Activated T-helper 1 cell treated with Interleukin-2 at 50 U/mL for 16 hours (primary cell): ENCODE data around the gene GLIPR2.
"Not testable (repeated sequence)": the region's sequence is repeated elsewhere in the genome, so short reads cannot be mapped to it uniquely, and the experiment has no call there.

Experiments used
- DNase-seq: peaks from one replicate; pipeline ENCODE4 v3.0.0-alpha.2; 2020; ENCODE audit warnings: low read depth

GLIPR2 gene

GRCh38 chr9:36144309-36145232 lies 8.0 kb downstream of the GLIPR2 start:
- no peak for DNase-seq

GRCh38 chr9:36145970-36146369 lies 9.4 kb downstream of the GLIPR2 start:
- no peak for DNase-seq

DNA sequence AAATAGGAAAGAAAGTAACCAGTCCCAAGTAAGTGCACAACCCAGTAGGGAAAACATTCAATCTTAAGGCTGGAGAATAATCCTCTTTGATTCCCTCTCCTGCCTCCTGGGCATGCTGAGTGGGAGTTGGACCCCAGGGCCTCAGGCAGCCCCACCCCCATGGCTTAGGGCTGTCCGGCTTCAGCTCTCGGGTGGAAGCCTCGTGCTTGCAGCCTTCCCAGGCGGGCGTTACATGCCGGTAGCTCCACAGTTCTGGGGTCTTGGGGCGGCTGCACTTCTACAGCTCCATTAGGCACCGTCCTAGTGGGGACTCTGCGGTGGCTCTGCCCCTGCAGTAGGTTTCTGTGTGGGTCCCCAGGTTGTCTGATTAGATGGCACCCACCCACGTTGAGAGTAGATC lies 10.1 kb downstream of the GLIPR2 start:
- DNase-seq, result no peak

GRCh38 chr9:36147441-36148175 lies 11.1 kb downstream of the GLIPR2 start:
- no peak for DNase-seq

GRCh38 chr9:36148311-36149051 lies 11.9 kb downstream of the GLIPR2 start:
- peak; percentile 61 for DNase-seq

DNA sequence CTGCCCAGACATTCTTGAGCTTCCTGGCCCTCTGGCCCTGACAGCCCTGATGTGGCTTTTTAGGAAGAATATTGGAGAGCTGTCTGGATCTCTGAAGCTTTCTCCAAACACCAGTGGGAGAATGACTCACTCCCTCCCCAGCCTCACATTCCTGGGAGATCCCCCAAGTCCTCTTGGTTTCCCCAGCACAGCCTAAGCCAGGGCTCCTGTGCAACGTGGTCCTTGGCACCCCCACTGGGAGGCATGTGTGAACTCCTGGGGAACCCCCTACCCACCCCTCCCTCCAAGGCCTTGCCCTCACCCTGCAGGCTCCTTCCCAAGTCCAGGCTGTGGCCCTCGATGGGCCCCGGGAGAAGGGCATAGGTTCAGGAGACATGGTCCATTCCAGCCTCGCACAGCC lies 12.7 kb downstream of the GLIPR2 start:
- DNase-seq, result no peak

- no peak for DNase-seq
Measured at GRCh38 chr9:36150574-36151315, 14.2 kb downstream of the GLIPR2 start.

DNA sequence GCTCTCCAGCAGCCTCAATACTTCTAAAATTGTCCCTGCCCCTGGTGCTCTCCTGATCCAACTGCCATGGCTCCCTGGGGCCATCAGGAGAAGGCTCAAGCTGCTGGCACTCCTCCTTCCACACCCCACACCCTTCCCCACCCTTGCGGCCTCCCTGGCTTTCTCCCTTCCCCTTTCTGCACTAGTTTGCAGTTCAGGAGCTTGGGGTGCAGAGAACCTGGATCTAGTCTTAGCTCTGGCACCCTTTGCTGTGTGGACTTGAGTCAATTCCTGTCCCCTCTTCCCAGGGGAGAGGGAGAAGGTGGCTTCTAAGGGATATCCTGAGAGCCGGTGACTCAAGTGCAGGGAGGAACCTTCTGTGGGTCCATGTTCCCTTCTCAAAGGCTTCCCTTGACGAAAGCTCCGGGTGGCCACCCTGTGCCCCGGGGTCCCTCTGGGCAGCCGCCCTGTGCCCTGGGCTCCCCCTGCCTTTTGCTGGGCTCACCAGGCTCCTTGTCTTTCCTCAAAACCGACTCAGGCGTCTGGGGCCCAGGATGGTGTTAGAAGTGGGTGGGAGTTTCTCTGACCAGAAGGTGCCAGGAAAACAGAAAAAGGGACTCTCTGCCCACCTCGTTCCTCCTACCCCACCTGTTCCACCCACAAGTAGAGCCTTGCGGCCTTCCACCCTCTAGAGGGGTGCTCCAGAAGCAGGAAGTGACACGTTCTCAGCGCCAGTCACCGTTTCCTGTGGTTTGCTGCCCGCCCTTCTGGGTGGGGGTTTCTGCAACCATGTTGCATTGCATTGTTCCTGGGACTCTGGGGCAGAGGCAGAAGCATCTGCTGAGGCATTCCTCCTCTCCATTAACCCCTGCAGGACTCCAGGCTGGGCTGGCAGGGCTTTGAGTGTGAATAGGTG lies 15.0 kb downstream of the GLIPR2 start:
- peak; percentile 78 for DNase-seq

DNA sequence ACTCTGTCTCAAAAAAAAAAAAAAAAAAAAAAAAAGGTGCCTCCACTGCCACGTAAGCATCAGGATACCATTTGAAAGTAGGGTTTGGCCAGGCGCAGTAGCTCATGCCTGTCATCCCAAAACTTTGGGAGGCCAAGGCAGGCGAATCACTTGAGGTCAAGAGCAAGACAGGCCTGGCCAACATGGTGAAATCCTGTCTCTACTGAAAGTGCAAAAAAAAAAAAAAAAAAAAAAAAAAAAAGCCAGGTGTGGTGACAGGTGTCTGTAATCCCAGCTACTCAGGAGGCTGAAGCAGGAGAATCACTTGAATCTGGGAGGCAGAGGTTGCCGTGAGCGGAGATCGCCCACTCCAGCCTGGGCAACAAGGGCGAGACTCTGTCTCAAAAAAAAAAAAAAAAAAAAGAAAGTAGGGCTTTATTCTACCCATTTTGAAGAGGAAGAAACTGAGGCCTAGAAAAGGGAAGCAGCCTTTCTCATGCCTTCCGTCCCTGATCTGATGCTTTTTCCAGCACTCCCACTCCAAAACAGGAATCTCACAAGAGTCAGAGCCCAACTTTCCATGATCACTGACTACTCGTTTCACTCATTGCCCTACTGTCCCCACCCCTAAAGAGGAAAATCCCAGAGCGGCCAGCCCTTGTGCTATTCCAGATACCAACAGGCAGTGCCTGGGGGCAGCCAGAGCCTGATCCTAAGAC lies 16.4 kb downstream of the GLIPR2 start:
- no peak for DNase-seq

GRCh38 chr9:36153746-36154145 lies 17.2 kb downstream of the GLIPR2 start:
- no peak for DNase-seq

DNA sequence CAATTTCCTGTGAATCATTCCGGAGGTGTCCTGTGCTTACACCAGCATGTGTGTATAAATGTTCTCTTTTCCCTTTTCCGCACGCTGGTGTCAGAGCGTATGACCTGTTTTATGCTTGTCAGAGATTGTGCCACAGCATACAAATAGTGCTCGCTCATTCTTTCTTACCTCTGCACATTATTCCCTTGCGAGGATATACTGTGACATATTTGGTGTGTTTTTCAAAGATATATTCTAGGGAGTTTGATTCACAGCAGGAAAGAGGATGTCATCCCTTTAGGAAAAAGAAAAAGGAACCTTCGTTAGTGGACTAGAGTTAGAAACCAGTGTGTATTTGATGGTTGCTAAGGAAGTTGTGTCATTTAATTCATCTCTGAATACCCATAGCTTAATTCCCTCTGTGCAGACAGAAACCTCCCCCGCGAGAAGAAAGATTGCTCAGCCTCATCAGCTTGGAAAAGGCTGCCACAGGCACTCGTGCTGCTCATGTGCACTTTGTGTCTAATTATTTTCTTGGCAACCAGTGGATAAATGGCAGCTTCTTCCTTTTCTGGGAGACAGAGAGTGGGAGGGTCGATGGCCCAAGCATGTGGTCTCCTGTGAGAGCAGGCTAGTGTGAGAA lies 17.9 kb downstream of the GLIPR2 start:
- no peak for DNase-seq

- DNase-seq, result no peak
Measured at GRCh38 chr9:36156116-36156515, 19.6 kb downstream of the GLIPR2 start.

GRCh38 chr9:36158122-36158521 lies 21.6 kb downstream of the GLIPR2 start:
- no peak for DNase-seq

DNA sequence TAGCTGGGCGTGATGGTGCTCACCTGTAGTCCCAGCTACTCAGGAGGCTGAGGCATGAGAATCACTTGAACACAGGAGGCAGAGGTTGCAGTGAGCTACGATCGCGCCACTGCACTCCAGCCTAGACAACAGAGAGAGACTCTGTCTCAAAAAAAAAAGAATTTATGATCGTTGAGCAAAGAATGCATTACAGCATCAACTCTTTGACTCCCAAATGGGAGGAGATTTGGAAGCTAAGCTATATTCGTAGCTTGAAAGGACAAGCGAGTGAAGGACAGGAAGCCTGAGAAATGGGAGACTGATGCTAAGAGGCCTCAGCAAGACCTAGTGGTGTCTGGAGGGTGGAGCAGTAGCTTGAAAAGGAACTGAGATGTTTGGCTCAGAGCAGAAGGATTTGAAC lies 22.4 kb downstream of the GLIPR2 start:
- no peak for DNase-seq

- DNase-seq, result not testable (repeated sequence)
Measured at GRCh38 chr9:36159509-36159908, 23.0 kb downstream of the GLIPR2 start.

- not testable (repeated sequence) for DNase-seq
Measured at GRCh38 chr9:36160126-36160525, 23.6 kb downstream of the GLIPR2 start.

DNA sequence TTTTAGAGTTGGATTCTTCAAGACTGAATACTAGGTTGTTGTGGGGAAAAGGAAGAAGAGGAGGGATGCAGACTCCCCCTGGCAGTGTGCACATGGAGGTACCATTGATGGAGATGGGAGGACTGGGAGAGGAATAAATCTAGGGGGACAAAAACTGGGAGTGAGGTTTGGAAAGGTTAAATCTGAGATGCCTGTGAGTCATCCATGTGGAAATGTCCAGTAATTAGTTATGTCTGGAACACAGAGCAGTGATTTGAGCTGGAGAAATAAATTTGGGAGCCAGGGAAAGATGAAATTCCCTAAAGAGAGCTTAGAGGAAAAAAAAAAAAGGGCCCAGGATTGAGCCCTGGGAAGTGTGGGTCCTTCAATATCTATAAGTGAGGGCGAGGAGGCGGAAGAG lies 24.7 kb downstream of the GLIPR2 start:
- no peak for DNase-seq

DNA sequence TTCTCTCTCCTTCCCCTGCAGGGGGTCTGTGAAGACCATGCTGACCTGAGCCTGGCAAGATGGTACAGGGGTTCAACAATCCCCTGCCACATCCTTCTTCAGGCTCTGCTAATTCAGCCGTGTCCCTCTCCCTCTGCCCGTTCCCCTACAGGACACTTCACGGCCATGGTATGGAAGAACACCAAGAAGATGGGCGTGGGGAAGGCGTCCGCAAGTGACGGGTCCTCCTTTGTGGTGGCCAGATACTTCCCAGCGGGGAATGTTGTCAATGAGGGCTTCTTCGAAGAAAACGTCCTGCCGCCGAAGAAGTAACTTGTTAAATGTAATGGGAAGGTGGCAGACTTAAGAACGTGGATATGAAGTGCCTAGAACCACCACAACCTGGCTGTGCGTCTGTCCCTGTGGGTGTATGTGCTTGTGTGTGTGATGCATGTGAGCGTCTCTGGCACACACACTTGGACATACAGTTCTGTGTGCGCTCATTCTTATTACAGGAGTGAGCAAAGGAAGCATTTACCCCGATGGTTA lies 25.7 kb downstream of the GLIPR2 start:
- DNase-seq, result no peak

DNA sequence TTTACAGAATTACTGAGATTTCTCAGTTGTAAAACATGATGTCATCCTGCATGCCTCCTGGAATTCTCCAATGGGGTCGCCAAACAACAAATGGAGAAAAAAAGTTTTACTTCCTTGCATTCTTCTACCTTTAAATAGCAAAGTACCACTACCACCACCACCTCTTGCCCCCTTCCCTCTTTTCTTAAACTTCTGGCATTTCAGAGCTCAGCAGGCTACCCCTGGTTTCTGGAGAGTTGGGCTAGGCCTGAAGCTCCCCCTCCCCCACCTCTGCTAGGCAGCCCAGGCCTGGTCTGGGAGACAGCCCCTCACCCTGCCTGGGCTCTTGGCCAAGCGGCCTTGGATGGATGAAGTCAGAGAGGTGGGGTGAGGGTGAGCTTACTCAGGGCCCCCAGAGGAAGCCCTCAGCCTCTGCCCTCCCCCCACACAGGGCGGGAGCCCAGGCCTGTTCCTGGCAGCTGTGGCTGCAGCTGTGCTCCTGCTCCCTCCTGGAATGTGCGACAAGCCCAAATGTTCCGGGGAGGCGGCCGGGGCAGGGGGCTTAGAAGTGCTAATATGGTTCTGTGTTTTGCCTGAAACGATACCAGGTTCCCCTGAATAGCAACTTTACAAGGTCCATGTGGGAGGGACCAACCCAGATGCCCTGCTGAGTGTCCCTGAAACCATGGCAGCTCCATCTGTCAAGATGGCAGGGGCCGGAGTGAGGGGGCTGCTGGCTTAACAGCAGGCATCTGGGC lies 26.7 kb downstream of the GLIPR2 start:
- no peak for DNase-seq
